ENCODE data around the gene ARPC4. TPM values are rescaled to one million over a fixed set of nuclear protein-coding genes. Genes with fewer than 3 reads are reported as not detected.

The ARPC4 gene
- total RNA-seq, 4 donors from 2014 or later = 96.3 to 169 (median 125) TPM

GRCh38 chr3:9784965-9785364 lies 7.9 kb upstream of the ARPC4 start:
- no peak for TF ChIP-seq EP300 (IDR thresholded peaks at IDR 0.05)
- no peak for TF ChIP-seq CTCF (IDR thresholded peaks at IDR 0.05)
- TF ChIP-seq POLR2A (IDR thresholded peaks at IDR 0.05) = no peak
- no peaks in the 10 kb centered on the region for H3K9me3 ChIP-seq
- DNase-seq (ENCODE audit: low spot score in 2 of 2) = no peak
- no peak overlapping the region for H3K4me3 ChIP-seq
- peaks cover 5 to 100% (median 11%) of the 10 kb centered on the region in 3 donors for H3K36me3 ChIP-seq
- WGBS, 2 donors = 89 to 90% methylated on average over 4 of the region's 4 CpGs
- no peak overlapping the region for H3K27ac ChIP-seq
- H3K27me3 ChIP-seq = no peaks in the 10 kb centered on the region
- H3K4me1 ChIP-seq = peaks cover 0 to 10% (median 0%) of the 10 kb centered on the region in 4 donors

GRCh38 chr3:9785602-9786001 lies 7.3 kb upstream of the ARPC4 start:
- Histone ChIP-seq H3K4me3 (no peak overlapping the region), H3K27ac (no peak overlapping the region), H3K4me1 (peaks cover 0 to 9% (median 2%) of the 10 kb centered on the region in 4 donors), H3K9me3 (no peaks in the 10 kb centered on the region), H3K36me3 (peaks cover 5 to 100% (median 11%) of the 10 kb centered on the region in 3 donors), H3K27me3 (no peaks in the 10 kb centered on the region)
- no peak for DNase-seq (ENCODE audit: low spot score in 2 of 2)
- no peak for TF ChIP-seq EP300 (IDR thresholded peaks at IDR 0.05)
- TF ChIP-seq POLR2A (IDR thresholded peaks at IDR 0.05) = no peak
- no peak for TF ChIP-seq CTCF (IDR thresholded peaks at IDR 0.05)
- 83 to 85% methylated on average over 7 of the region's 7 CpGs for WGBS, 2 donors

- WGBS, 2 donors = 88 to 94% methylated on average over 7 of the region's 7 CpGs
- Histone ChIP-seq H3K9me3 (no peaks in the 10 kb centered on the region), H3K27ac (no peak overlapping the region), H3K36me3 (peaks cover 5 to 100% (median 11%) of the 10 kb centered on the region in 3 donors), H3K27me3 (no peaks in the 10 kb centered on the region), H3K4me1 (peaks cover 0 to 10% (median 5%) of the 10 kb centered on the region in 4 donors), H3K4me3 (no peak overlapping the region)
- TF ChIP-seq CTCF (IDR thresholded peaks at IDR 0.05) = no peak
- no peak for TF ChIP-seq EP300 (IDR thresholded peaks at IDR 0.05)
- no peak for TF ChIP-seq POLR2A (IDR thresholded peaks at IDR 0.05)
- DNase-seq (ENCODE audit: low spot score in 2 of 2) = no peak
These were observed 6.6 kb upstream of the ARPC4 start for GRCh38 chr3:9786209-9786739.

- no peak for DNase-seq (ENCODE audit: low spot score in 2 of 2)
- H3K36me3 ChIP-seq = peaks cover 5 to 93% (median 11%) of the 10 kb centered on the region in 3 donors
- H3K4me3 ChIP-seq = no peak overlapping the region
- no peaks in the 10 kb centered on the region for H3K27me3 ChIP-seq
- no peak overlapping the region for H3K27ac ChIP-seq
- no peaks in the 10 kb centered on the region for H3K9me3 ChIP-seq
- TF ChIP-seq EP300 (IDR thresholded peaks at IDR 0.05) (no peak), CTCF (IDR thresholded peaks at IDR 0.05) (peak in 1 of 5 experiments; percentile 10), POLR2A (IDR thresholded peaks at IDR 0.05) (no peak)
- peaks cover 0 to 18% (median 11%) of the 10 kb centered on the region in 4 donors for H3K4me1 ChIP-seq
- 83 to 88% methylated on average over 13 of the region's 13 CpGs for WGBS, 2 donors
These were observed 5.8 kb upstream of the ARPC4 start for GRCh38 chr3:9786825-9787669.

GRCh38 chr3:9787714-9788113 lies 5.2 kb upstream of the ARPC4 start:
- DNase-seq (ENCODE audit: low spot score in 2 of 2) = no peak

More at GRCh38 chr3:9787714-9788113, 5.2 kb upstream of the ARPC4 start:
- Histone ChIP-seq H3K4me3 (no peak overlapping the region), H3K27me3 (no peaks in the 10 kb centered on the region), H3K9me3 (no peaks in the 10 kb centered on the region), H3K36me3 (peaks cover 5 to 87% (median 11%) of the 10 kb centered on the region in 3 donors), H3K4me1 (peaks cover 0 to 19% (median 11%) of the 10 kb centered on the region in 4 donors), H3K27ac (no peak overlapping the region)
- WGBS, 2 donors = 83 to 85% methylated on average over 6 of the region's 6 CpGs
- TF ChIP-seq CTCF (IDR thresholded peaks at IDR 0.05) (no peak), POLR2A (IDR thresholded peaks at IDR 0.05) (no peak), EP300 (IDR thresholded peaks at IDR 0.05) (no peak)
